ENCODE measurements around the gene LRRK1.
"Not testable (repeated sequence)": the region's sequence is repeated elsewhere in the genome, so short reads cannot be mapped to it uniquely, and the experiment has no call there.

LRRK1 gene

DNA sequence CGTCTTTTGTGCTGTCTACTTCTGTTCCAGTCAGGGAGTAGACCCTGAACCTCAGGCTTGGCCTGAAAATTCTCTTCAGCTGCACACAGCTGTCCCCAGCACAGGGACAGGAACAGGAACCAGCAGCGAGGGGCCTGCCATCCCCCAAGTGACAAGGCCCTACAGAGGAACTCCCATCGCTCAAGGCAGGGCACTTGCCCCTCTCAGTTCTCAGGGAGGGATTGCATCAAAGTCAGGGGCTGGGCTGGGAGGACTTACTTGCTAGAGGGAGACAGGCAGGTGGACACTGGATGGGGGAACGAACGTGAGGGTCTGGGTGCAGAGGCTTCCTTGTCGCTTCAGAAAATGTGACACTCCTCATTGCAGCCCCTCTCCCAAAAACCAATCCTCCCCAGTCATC lies 169.1 kb downstream of the LRRK1 start:
- H3K4me3 ChIP-seq (ENCODE audit: low read depth, low read length), result no peak overlapping the region

DNA sequence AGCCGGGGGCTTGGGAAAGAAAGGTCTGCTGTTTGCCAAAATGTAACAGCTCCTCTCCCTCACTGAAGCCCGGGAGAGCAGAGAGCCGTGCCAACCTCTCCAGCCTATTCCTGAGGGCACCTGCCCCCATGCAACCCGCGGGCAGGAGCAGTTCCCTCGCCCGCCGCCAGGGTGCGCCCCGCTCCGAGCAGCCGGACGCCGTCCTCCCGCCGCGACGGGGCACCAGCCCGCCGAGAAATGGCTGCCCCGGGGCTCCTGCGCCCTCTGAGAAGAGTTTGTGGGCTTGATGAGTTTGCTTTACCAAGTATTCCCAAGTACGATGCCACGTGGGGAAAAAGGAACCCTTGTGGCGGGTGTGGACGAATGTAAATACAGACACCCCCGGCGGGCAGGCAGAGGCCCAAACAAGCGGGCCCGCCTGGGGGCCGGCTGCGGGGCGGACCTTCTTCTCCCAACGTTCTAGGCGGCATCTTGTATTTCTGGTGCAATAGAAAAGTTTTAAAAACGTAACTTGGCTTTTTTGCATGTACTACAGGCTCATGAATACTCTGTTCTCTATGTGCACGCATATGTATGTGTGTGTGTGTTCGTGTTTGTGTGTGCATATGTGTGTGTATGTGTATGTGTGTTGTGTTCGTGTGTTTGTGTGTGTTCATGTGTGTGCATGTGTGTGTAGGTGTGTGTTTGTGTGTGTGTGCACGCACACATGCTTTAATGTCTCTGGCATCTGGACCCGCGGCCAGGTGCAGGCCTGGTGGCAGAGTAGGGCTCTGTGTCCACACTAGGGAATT lies 169.8 kb downstream of the LRRK1 start:
- no peak overlapping the region for H3K4me3 ChIP-seq (ENCODE audit: low read depth, low read length)

DNA sequence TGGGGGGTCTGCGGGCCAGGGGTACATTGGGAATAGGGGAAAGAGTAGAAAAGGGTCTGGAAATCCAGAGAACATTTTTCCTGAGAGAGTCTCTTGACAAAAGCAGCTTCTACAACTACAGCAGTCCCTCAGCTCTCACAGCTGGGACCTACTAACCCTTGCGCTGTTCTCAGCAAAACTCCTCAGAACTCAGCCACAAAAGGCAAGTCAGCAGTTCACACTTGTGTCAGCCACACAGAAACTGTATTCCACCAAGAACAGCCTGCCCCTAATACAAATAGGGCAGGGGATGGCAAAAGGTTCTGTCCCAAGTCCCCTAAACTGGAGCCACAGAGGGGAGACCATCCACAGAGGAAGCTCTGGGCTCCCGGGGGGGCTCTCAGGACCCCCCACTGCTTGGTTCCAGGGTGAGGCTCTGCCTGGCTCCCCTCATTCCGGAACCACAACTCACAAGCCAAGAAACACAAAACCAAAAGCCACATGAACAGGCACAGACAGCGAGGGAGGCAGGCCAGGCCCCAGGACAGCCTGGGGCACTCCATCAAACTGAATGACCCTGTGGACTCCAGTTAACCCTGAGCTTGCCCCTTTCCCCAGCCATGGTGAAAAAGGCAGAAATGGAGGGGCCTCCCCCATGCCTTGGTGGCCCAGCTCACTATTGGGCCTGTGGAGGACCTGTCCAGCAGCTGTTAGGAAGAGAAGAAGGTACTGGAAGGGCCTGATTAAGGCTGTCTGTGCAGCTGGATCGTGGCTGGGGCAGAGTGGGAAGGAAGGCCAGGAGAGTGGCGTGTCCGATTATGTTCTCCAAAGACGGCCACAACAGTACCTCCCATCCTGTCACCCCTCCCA lies 170.6 kb downstream of the LRRK1 start:
- no peak overlapping the region for H3K4me3 ChIP-seq (ENCODE audit: low read depth, low read length)

DNA sequence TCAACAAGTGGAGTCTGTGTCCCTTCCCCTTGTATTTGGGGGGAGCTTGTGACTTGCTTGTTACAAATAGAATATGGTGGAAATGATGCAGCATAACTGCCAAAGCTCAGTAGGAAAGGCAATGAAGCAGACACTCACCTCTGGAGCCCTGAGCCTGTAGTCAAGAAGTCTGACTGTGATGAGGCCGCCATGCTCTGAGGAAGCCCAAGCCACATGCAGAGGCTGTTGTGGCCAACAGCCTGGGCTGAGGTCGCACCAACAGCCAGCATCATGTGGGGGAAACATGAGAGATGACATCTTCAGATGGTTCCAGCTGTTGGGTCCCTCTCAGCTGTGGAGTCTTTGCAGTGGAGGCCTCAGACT lies 171.3 kb downstream of the LRRK1 start:
- H3K4me3 ChIP-seq (ENCODE audit: low read depth, low read length), result no peak overlapping the region

DNA sequence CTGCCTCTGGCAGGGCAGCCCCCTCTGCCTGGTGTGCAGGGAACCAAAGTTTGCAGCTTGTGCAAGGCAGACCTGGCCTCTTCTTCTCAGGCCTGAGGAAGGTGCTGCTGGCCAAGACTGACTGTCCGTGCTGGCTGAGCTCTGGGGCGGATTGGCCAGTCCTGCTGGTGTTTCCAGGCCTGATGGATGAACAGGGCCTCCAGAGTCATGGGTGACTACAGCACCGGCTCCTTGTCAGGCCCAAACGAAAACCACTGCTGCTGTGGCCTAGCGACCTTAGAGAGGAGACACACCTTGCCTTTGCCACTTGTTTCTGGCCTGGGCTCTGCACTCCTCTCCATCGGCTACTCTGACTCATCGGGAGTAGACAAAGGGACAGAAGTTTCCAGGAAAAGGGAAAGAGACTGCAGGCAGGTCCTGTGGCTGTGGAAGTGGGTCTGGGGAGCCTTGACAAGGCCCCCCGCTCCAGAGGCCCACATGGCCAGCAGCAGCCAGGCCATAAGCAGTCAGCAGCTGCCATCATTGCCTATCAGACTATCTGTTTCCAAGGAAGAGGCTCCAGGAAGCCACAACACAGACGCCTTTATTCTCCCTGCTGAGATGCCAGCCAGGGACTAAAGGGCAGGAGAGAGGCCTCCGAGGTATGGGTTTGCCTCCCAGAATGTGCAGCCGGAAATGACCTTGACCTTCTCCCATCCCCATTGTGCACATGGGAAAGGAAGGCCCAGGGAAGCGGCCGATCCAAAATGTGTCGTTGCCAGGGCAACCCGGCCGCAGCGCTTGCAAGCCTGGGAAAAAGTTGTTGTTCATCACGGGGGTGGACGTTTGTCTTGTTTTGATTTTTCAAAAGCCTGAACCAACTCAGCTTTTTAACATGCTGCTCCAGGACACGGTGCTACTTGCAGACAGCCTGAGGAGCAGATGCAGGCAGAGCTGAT lies 172.2 kb downstream of the LRRK1 start:
- H3K4me3 ChIP-seq (ENCODE audit: low read depth, low read length), result no peak overlapping the region

DNA sequence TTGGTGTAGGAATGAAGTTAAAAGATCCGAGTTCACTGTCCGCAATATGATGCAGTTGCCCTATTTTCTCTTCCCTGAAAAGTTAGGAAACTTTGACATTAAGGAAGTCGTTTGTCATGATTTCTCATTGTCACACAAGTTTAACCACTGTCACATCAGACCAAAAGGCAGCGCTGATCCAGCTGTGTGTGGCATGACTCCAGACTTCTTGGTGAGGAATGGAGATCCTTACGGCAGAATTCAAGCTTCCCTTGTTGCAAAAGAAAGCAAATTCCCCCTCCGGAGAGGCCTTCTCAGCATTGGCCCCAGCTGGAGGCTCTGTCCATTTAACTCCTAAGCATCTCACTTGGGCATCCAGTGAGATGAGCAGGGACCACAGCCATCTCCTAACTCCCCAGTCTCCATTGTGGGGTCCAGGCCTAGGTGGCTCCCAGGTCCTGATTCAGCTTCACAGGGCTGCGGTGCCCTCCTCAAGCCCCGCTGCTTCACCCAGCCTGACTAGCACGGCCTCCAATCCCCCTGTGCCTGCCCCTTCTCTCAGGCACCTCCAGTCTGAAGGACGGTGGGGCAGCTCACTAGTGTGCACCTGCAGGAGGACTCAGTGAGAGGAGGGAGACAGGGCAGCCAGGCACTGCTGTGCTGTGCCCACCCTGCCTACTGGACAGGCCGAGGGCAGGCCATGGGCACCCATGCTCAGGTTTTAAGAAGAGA lies 173.2 kb downstream of the LRRK1 start:
- H3K4me3 ChIP-seq (ENCODE audit: low read depth, low read length), result no peak overlapping the region

DNA sequence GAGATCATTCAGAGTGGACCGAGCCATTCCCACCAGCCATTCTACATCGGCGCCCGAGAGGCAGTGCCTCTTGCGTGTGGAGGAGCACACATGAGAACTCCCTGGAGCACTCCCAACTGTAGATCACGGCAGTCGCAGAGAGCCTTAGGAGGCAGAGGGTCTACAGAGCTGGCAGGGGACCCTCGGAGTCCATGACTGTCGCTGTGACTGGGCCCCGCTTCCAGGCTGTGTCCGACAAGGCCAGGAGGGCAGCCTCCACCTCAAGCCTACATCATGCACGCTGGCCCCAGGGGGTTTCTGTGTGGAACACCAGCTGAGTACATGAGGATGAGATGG lies 173.7 kb downstream of the LRRK1 start:
- no peak overlapping the region for H3K4me3 ChIP-seq (ENCODE audit: low read depth, low read length)

DNA sequence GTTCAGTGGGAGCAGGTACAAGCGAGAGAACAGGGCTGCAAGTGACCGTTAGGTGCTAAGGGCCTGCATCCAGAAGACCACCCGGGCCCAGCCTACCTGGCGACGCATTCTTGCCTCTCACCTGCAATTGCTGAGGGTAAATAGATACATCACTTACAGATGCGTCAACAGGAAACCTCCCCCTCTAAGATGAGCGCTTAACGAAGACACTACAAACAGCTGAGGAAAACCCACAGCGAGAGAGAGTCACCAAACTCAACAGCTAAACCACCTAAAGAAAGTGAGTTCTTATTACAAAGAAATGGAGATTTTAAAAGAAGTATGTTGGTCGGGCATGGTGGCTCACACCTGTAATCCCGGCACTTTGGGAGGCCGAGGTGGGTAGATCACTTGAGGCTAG lies 174.8 kb downstream of the LRRK1 start:
- H3K4me3 ChIP-seq (ENCODE audit: low read depth, low read length), result no peak overlapping the region

DNA sequence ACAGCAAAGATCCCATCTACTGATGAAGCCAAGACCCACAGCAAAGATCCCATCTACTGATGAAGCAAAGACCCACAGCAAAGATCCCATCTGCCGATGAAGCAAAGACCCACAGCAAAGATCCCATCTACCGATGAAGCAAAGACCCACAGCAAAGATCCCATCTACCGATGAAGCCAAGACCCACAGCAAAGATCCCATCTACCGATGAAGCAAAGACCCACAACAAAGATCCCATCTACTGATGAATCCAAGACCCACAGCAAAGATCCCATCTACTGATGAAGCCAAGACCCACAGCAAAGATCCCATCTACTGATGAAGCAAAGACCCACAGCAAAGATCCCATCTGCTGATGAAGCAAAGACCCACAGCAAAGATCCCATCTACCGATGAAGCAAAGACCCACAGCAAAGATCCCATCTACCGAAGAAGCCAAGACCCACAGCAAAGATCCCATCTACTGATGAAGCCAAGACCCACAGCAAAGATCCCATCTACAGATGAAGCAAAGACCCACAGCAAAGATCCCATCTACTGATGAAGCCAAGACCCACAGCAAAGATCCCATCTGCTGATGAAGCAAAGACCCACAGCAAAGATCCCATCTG lies 176.7 kb downstream of the LRRK1 start:
- not testable (repeated sequence) for H3K4me3 ChIP-seq (ENCODE audit: low read depth, low read length)

DNA sequence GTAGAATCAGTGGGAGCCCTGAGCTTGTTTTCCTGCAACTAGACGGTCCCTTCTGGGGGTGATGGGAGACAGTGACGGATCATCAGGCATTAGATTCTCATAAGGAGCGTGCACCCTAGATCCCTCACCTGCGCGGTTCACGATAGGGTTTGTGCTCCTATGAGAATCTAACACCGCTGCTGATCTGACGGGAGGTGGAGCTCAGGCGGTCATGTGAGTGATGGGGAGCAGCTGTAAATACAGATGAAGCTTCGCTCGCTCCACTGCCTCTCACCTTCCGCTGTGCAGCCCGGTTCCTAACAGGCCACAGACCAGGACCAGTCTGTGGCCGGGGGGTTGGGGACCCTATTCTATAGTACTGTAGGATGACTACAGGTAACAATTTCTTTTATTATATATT lies 178.0 kb downstream of the LRRK1 start:
- H3K4me3 ChIP-seq (ENCODE audit: low read depth, low read length), result no peak overlapping the region

DNA sequence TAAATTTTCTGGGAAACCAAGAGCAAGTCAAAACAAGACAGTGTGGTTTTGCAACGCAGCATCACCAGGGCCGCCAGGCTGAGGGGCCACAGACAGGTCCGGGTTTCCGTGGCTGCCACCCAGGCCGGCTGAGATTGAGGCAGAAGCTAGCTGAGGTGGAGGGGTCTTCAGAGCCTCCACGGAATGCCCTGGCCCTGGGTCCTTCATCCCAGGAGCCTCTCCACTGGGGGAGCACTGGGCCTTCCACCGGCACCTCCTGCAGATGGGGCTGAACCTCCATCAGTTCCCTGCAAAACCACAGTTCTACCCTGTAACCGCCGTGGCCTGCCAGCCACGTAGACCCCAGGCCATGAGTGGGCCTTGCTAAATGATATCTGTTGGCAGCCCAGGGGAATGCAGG lies 180.0 kb downstream of the LRRK1 start:
- no peak overlapping the region for H3K4me3 ChIP-seq (ENCODE audit: low read depth, low read length)

DNA sequence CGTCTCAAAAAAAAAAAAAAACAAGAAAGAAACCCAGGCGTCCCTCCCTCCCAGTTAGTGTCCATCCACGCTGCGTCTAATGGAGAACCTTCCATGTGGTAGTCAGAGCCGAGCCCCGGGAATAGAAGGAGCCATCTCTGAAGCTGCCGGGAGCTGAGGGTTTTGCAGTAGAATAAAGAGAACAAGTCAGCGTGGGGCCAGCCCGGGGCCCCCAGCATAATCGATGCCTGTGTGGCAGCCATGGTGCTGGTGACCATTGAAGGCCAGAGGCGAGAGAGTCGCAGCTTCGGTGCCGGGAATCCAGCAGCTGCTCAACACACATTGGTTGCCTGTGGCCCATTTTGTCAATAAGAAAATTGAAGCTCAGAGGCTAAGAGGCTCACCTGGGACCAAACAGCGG lies 181.0 kb downstream of the LRRK1 start:
- no peak overlapping the region for H3K4me3 ChIP-seq (ENCODE audit: low read depth, low read length)

DNA sequence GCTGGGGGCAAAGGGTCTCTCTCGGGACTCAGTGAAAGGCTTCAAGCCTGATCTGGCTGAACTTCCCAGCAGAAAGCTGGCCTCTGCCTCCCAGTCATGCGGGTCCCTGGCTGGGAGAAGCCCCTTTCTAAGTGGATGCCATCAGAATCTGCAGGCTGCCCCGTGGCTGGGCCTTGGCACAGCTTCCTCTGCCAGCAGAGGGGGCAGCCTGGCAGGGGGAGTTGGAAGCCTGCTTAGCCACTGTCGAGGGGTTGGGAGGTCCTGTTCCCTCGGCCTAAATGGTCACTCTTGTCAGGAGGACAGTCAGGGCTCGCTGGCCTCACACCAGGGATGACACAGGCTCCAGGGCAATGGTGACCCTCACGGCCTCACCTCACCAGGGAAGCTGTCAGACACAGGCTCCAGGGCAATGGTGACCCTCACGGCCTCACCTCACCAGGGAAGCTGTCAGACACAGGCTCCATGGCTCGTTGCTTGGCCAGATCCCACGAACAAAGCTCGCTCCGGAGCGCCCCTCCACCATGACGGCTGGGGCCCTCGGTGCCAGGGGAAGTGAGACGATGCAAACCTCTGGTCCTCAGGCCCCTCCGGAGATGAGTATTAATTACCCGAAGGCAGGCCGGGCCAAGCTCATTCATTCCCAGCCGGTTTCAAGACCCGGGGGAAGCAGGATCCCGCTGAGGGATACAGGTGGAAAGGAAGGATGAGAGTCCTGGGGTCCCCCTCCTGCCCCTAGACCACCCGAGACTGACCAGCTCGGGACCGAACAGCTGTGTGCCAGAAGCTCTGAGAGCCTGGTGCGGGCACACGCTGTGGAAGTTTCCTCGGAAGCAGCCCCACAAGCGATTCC lies 181.7 kb downstream of the LRRK1 start:
- H3K4me3 ChIP-seq (ENCODE audit: low read depth, low read length), result no peak overlapping the region

DNA sequence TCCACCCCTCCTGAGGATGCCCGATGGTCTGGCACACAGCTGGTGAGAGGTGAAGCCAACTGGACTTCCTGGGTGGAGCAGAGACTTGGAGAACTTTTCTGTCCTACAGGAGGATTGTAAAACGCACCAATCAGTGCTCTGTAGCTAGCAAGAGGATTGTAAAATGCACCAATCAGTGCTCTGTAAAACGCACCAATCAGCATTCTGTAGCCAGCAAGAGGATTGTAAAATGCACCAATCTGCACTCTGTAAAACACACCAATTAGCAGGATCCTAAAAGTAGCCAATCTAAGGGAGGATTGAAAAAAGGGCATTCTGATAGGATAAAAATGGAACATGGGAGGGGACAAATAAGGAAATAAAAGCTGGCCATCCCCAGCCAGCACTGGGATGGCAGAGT lies 182.5 kb downstream of the LRRK1 start:
- no peak overlapping the region for H3K4me3 ChIP-seq (ENCODE audit: low read depth, low read length)

DNA sequence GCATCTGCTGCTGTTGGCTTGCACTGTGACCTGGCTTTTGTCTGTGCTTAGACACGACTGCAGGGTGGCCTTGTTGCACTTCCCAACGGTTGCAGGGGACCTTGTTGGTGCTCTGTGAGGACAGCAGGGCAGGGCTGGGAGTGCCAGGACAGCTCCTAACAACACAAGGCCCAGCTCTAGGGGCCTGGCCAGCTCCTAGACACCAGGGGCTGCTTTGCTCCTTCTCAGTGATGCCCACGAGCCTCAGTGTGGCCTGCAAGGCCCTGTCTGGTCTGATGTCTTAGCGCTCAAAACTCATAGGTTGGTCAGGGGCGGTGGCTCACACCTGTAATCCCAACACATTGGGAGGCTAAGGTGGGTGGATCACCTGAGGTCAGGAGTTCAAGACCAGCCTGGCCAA lies 183.6 kb downstream of the LRRK1 start:
- H3K4me3 ChIP-seq (ENCODE audit: low read depth, low read length), result no peak overlapping the region

DNA sequence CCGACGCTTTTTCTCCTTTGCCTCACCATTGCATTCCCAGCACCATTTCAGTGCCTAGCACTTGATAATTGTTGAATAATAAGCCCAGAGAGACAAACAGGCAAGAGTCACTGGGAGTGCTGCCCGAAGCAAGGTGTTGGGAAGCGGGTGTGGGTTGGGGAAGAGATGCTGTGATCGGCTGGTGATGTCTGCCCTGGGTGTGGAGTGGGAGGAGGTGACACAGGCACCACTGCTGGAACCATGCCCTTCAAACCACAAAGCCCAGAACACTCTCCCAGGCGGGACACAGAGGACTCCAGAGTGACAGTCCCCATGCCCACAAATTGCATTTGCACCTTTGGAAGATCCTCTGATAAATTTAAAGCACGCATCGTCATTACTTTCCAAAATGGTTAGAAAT lies 184.4 kb downstream of the LRRK1 start:
- H3K4me3 ChIP-seq (ENCODE audit: low read depth, low read length), result no peak overlapping the region

DNA sequence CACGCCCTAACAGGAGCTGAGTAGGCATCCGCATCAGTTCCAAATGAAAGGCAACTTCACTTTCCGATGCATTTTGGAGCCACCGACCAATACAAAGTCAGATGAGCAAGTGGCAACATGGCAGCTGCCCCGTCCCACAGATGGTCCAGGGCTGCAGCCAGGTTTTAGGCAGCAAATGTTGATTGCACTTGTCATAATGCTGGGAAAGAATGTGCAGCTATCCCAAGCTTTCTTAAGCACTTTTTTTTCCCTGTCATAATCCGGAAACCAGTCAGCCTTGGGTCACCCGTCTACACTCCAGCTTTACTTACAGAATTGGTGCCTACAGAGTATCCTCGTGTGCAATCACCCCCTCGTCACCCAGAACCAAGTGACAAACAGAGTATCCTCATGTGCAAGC lies 185.0 kb downstream of the LRRK1 start:
- no peak overlapping the region for H3K4me3 ChIP-seq (ENCODE audit: low read depth, low read length)

DNA sequence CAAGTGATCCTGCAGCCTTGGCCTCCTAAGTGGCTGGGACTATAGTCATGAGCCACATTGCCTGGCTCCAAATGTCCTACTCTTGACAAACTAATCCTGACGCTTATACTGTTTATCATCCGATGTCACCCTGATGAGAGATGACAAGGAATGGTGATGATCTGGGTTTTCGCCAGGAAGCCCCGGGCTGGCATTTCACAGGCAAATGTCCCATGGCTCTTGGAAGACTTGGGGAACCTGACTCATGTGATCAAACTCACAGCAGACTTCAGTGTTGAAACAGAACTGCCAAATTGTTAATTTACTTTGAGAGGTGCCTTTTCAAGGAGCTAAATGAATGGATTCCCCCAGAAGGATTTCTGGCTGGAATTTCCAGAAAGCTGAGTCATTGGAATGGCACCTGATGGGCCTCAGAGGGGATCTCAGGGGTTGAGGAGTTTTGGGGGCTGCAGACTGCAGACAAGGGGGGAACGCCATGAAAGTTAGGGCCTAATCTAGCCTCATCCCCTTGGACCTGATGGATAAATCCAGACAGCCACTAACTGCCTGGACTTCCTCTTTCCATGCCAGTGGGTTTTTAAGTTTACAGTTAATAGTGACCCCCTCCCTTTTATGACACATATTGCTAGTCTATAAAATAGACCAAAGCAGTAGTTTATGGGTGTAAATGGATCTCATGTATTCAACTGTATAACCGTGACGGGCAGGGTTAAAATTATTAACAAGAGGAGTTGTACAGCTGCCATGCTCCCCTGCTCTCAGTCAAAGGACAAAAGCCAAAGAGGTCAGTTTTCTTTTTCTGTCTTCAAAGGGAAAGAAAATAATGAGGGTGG lies 186.1 kb downstream of the LRRK1 start:
- H3K4me3 ChIP-seq (ENCODE audit: low read depth, low read length), result no peak overlapping the region

DNA sequence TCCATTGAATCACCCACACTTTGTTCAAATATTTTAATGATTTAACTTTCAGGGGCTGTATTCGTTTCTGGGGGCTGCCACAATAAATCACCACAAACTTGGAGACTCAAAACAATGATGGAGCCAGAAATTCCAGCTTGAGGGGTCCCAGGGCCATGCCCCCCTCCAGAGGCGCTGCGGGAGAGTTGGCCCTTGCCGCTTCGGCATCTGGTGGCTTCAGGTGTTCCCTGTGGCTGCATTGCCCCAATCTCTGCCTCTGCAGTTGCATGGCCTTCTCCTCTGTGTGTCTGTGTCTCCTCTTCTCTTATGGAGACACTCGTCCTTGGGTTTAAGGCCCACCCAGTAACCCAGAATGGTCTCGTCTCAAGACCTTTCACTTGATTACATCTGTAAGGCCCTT lies 187.9 kb downstream of the LRRK1 start:
- H3K4me3 ChIP-seq (ENCODE audit: low read depth, low read length), result no peak overlapping the region
